Right atrium auricular region (tissue), 2 donors: ENCODE results near the gene CCP110. TPM values are rescaled to one million over a fixed set of nuclear protein-coding genes. Genes with fewer than 3 reads are reported as not detected.

Experiments used
- DNase-seq: peaks from one replicate; pipeline ENCODE4 v3.0.0-alpha.2; 2019; ENCODE audit warnings: low spot score
- H3K27ac ChIP-seq, 2 donors: fragments of 200-600 bp; sonication (generic); 1 replicate in 1 of 2; 2 replicates in 1 of 2; pipeline ENCODE4 v1.5.1; 2016 to 2019
- H3K27me3 ChIP-seq, 2 donors: fragments of 200-600 bp; sonication (generic); one replicate each; pipeline versions ENCODE4 v1.5.1 to v1.6.0; 2017 to 2019
- H3K36me3 ChIP-seq: fragments of 200-600 bp; sonication (generic); one replicate; pipeline ENCODE4 v1.5.1; 2016
- H3K4me1 ChIP-seq, 2 donors: fragments of 200-600 bp; sonication (generic); one replicate each; pipeline versions ENCODE4 v1.5.1 to v1.6.0; 2017 to 2019
- H3K4me3 ChIP-seq, 2 donors: fragments of 200-600 bp; sonication (generic); 1 replicate in 1 of 2; 2 replicates in 1 of 2; pipeline ENCODE4 v1.5.1; 2017 to 2019; ENCODE audit warnings: mild to moderate bottlenecking in 1 of 2, moderate library complexity in 1 of 2
- H3K9me3 ChIP-seq, 2 donors: fragments of 200-600 bp; sonication (generic); one replicate each; pipeline ENCODE4 v1.5.1; 2019
- total RNA-seq, 2 donors: library from RNA; depleted of rRNA; stranded (reverse); fragments of >200 nt; gene quantifications; one replicate each; pipeline ENCODE4 v1.1.0, GENCODE V29; 2016
- TF ChIP-seq, protein P1 (sequence below), 2 donors: fragments of 200-600 bp; sonication (generic); IDR thresholded peaks; one replicate each; pipeline ENCODE4 v1.5.1; 2019; ENCODE audit warnings: antibody characterized with exemption in 2 of 2

The CCP110 gene
- total RNA-seq, 2 donors from 2014 or later: 6.0 to 6.8 TPM

GRCh38 chr16:19555186-19555937 is 31.6 kb downstream of the CCP110 start, which contains the start of gene VPS35L:
TSS of gene VPS35L (plus strand) at chr16:19555703. CDS start at chr16:19555730, 27 bp downstream.
- H3K9me3 ChIP-seq: no peaks in the 10 kb centered on the region
- H3K27me3 ChIP-seq: no peaks in the 10 kb centered on the region
- H3K36me3 ChIP-seq: no peaks in the 10 kb centered on the region
- H3K4me3 ChIP-seq: peak within 1 kb of the TSS; percentile 55 to 76
- H3K27ac ChIP-seq: peak within 1 kb of the TSS; percentile 88 to 90
- TF ChIP-seq, protein P1, sequence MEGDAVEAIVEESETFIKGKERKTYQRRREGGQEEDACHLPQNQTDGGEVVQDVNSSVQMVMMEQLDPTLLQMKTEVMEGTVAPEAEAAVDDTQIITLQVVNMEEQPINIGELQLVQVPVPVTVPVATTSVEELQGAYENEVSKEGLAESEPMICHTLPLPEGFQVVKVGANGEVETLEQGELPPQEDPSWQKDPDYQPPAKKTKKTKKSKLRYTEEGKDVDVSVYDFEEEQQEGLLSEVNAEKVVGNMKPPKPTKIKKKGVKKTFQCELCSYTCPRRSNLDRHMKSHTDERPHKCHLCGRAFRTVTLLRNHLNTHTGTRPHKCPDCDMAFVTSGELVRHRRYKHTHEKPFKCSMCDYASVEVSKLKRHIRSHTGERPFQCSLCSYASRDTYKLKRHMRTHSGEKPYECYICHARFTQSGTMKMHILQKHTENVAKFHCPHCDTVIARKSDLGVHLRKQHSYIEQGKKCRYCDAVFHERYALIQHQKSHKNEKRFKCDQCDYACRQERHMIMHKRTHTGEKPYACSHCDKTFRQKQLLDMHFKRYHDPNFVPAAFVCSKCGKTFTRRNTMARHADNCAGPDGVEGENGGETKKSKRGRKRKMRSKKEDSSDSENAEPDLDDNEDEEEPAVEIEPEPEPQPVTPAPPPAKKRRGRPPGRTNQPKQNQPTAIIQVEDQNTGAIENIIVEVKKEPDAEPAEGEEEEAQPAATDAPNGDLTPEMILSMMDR (IDR thresholded peaks at IDR 0.05): peak; percentile 75 to 85
- peaks cover 0 to 5% of the 10 kb centered on the region in 2 donors for H3K4me1 ChIP-seq
- DNase-seq: peak; percentile 97

- H3K36me3 ChIP-seq: no peaks in the 10 kb centered on the region
- TF ChIP-seq, protein P1 (IDR thresholded peaks at IDR 0.05): no peak
- H3K4me1 ChIP-seq: peaks cover 0 to 5% of the 10 kb centered on the region in 2 donors
- peak overlapping the region; percentile 88 to 90 for H3K27ac ChIP-seq
- H3K27me3 ChIP-seq: no peaks in the 10 kb centered on the region
- H3K9me3 ChIP-seq: no peaks in the 10 kb centered on the region
- peak overlapping the region; percentile 55 to 76 for H3K4me3 ChIP-seq
- no peak for DNase-seq
Measured at GRCh38 chr16:19555938-19556771, 32.4 kb downstream of the CCP110 start.

DNA sequence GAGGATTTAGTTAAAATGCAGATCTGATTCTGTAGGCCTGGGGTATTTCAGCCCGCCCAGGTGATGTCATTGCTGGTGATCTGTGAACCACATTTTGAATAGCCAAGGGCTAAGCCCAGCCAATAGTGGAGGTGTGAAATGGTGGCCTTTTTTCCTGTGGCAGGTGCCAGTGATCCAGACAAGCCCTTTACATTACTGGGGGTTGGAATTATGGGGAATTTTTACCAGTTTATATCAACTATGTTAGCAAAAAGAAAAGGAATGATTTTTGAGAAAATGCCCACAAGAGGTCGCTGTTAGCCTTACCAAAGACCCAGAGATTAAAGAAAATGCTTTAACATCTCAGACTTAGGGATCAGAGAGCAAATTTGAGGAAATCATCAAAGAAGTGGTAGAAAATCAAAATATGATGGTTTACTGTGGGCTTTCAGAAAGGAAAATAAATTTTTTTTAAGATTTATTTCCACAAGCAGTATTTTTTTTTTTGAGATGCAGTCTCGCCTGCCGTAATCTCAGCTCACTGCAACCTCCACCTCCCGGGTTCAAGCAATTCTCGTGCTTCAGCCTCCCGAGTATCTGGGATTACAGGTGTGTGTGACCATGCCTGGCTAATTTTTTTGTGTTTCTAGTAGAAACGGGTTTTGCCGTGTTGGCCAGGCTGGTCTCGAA is 35.6 kb downstream of the CCP110 start:
- Histone ChIP-seq H3K9me3 (no peaks in the 10 kb centered on the region), H3K27me3 (no peaks in the 10 kb centered on the region), H3K36me3 (no peaks in the 10 kb centered on the region), H3K4me1 (peaks cover 0 to 5% of the 10 kb centered on the region in 2 donors), H3K4me3 (no peak overlapping the region), H3K27ac (no peak overlapping the region)
- TF ChIP-seq, protein P1 (IDR thresholded peaks at IDR 0.05): peak; percentile 67 to 76
- DNase-seq: no peak

DNA sequence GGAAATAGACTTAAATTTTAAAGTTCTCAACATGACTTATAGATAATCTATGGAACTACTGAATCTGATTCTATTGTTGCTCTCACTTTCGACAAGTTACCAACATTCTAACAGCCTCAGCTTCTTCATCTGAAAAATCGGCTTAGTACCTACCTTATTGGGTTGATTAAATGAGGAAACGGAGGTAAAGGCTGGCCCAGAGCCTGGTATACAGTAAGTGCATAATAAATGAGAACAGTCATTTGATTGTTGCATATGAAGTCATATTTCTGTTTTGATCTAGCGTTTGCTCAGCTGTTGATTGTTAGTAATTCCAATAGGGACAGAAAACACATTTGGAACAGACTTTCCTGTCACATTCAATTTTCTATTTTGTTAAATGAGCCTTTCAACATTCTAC is 36.3 kb downstream of the CCP110 start:
- H3K36me3 ChIP-seq: peaks cover 5% of the 10 kb centered on the region
- no peak overlapping the region for H3K27ac ChIP-seq
- H3K4me1 ChIP-seq: no peaks in the 10 kb centered on the region
- H3K27me3 ChIP-seq: no peaks in the 10 kb centered on the region
- no peaks in the 10 kb centered on the region for H3K9me3 ChIP-seq
- no peak for DNase-seq
- no peak overlapping the region for H3K4me3 ChIP-seq
- TF ChIP-seq, protein P1 (IDR thresholded peaks at IDR 0.05): no peak

- H3K27ac ChIP-seq: no peak overlapping the region
- H3K4me1 ChIP-seq: no peaks in the 10 kb centered on the region
- H3K27me3 ChIP-seq: no peaks in the 10 kb centered on the region
- no peaks in the 10 kb centered on the region for H3K9me3 ChIP-seq
- TF ChIP-seq, protein P1 (IDR thresholded peaks at IDR 0.05): no peak
- no peak for DNase-seq
- no peak overlapping the region for H3K4me3 ChIP-seq
- H3K36me3 ChIP-seq: peaks cover 36% of the 10 kb centered on the region
Measured at GRCh38 chr16:19563377-19563776, 39.6 kb downstream of the CCP110 start.
